NK-92 (cell line): ENCODE measurements around the gene DDAH1.

Experiments
- DNase-seq: peaks from one replicate; lab custom pipeline; 2025; ENCODE audit not compliant: unreplicated experiment; lab: John Stamatoyannopoulos, UW

DDAH1 gene

DNA sequence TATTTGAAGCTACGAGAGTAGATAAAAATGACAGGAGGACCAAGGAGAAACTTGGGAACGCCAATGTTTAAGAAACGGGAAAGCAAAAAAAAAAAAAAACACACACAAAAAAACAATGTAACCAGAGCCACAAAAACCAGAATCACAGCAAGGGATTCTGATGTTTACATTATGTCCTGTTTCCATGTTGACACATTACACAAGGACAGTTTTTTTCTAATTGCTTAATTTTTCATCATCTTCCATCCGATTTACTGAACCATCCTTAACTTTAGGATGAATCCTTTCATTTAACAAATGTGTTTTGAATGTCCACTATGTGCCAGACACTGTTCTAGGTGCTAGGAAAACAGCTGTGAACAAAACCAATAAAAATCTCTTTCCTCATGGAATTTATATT lies 187.2 kb downstream of the DDAH1 start:
- DNase-seq: no peak

- no peak for DNase-seq
Observed at GRCh38 chr1:85276978-85277639, 187.8 kb downstream of the DDAH1 start.

DNA sequence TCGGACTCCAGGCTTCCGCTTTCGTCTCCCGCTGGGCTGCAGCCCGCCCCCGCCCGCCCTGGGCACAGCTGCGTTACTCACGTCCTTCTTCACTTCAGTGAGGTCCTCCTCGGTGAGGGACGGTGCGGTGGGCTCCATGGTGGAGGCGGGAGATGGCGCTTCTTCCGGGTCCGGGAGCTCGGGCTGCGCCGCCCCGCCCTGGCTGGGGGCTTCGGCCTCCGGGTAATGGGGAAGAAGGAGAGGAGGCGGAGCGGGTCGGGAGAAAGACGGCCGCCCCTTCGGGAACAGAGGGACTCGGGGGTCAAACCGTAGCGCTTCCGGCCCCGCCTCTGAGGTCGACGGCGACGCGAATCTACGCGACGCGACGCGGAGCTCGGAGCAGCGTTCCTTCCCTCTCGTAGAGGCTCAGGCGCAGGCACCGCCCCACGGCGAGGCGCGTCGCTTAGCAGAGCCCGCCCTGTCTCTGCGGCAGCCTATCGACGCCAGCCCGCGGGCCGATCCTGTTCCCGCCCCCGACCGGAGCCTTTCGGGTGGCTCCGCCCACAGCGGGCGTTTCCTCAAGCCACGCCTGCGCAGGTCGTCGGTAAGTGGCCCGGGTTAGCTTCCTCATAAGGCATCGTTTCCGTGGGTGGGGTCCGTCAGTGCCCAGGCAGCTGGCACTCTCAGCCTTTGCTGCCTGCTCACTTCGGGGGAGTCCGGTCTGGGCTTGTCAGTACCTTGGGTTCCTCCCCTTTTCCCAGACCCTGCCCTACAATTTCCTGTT lies 188.6 kb downstream of the DDAH1 start, which contains the start of gene BCL10:
BCL10 (minus strand) TSS at position 418 of the 763 bp plus-strand sequence; CDS start at position 138, 280 bp downstream.
- DNase-seq: peak; percentile 84

DNA sequence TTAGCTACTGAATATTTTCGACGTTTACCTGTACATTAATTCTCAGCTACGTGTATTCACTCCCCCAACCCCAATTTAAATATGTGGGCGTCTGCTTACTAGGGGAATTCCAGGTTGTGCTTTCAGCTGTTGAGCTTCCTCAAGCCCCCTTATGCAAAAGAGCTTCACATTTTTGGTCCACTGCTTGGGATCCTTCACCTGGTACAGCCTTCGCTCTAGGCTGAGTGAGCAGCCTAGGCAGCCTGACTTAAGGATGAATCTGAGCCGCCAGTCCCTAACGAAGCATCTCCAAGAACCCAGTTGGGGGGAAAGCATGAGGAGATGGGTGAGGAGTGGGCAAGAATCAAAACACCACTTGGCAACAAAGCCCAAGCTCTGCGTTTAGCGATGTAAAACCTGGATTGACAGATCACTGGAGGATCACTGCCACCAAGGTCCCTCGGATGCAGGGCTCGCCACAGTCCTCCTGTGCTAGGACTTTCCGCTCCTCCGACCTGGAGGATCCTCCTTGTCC lies 189.2 kb downstream of the DDAH1 start:
- DNase-seq: no peak

GRCh38 chr1:85274969-85275453 lies 189.9 kb downstream of the DDAH1 start:
- DNase-seq: no peak

- no peak for DNase-seq
Observed at GRCh38 chr1:85273397-85273796, 191.6 kb downstream of the DDAH1 start.

DNA sequence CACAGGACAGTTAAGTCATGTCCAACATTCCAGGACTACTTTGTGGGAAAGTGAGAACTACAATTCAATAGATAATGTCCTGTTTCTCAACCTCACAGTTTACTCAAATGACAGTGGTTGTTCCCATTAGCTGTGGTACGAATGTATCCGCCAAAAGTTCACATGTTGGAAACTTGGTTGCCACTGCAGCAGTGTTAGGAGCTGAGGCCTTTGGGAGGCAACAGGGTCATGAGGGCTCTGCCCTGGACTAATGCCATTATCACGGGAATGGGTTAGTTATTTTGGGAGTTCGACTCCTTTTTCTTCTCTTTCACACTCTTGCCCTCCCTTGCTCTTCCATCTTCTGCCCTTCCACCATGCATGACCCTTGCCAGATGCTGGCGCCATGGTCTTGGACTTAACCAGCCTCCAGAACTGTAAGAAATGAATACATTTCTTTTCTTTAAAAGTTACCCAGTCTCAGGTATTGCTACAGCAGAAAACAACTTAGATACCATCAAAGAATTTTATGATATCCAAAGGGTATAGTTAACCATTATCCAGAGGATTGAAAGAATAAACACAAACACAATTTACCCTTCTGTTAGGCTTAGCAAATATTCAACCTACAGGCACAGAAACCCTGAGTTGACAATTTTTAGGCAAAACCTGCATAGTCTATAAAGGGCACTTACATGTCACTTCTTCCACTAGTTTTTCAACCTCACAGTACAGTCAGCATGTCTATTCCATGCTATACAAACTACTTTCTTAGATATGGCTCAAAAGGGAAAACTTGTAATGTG lies 196.0 kb downstream of the DDAH1 start:
- no peak for DNase-seq
